GM18526 (cell line): ENCODE measurements around the gene SBF2.

Experiments used
- POLR2A ChIP-seq: IDR thresholded peaks from 3 replicates; pipeline ENCODE4 v1.6.1; 2011; ENCODE audit not compliant: insufficient read length; ENCODE audit errors: extremely low read depth

The SBF2 gene

GRCh38 chr11:10012068-10012467, 282.0 kb downstream of the SBF2 start:
- no peak for TF ChIP-seq POLR2A

- TF ChIP-seq POLR2A, result no peak
Observed at GRCh38 chr11:10005955-10006525, 288.0 kb downstream of the SBF2 start.

- TF ChIP-seq POLR2A, result no peak
Observed at GRCh38 chr11:10004526-10005113, 289.4 kb downstream of the SBF2 start.

- TF ChIP-seq POLR2A, result no peak
Observed at GRCh38 chr11:10002221-10002620, 291.8 kb downstream of the SBF2 start.

GRCh38 chr11:9992306-9992705, 301.7 kb downstream of the SBF2 start:
- no peak for TF ChIP-seq POLR2A

- TF ChIP-seq POLR2A, result no peak
Observed at GRCh38 chr11:9990221-9990973, 303.6 kb downstream of the SBF2 start.

- no peak for TF ChIP-seq POLR2A
Observed at GRCh38 chr11:9982796-9983579, 311.0 kb downstream of the SBF2 start.

GRCh38 chr11:9982127-9982795, 311.8 kb downstream of the SBF2 start:
- TF ChIP-seq POLR2A, result no peak

- TF ChIP-seq POLR2A, result no peak
Observed at GRCh38 chr11:9980931-9981330, 313.1 kb downstream of the SBF2 start.

GRCh38 chr11:9977554-9977953, 316.5 kb downstream of the SBF2 start:
- TF ChIP-seq POLR2A, result no peak

- TF ChIP-seq POLR2A, result no peak
Observed at GRCh38 chr11:9974375-9974774, 319.6 kb downstream of the SBF2 start.

GRCh38 chr11:9973921-9974320, 320.1 kb downstream of the SBF2 start:
- TF ChIP-seq POLR2A, result no peak

- TF ChIP-seq POLR2A, result no peak
Observed at GRCh38 chr11:9972989-9973388, 321.0 kb downstream of the SBF2 start.

- no peak for TF ChIP-seq POLR2A
Observed at GRCh38 chr11:9971894-9972293, 322.1 kb downstream of the SBF2 start.

GRCh38 chr11:9969068-9969467, 325.0 kb downstream of the SBF2 start:
- TF ChIP-seq POLR2A, result no peak
